Measurements from ENCODE around the gene SMURF2. TPM values are rescaled to one million over a fixed set of nuclear protein-coding genes. Genes with fewer than 3 reads are reported as not detected.
A peak's percentile ranks its signal among the peaks of the same experiment; 100 is the strongest.

The SMURF2 gene
- total and polyA plus RNA-seq, 10 of the 15 experiments (the other 5 are each of a cell fraction or from before 2014, with no cell fraction given): 2.8 to 13.4 (median 7.5) TPM

DNA sequence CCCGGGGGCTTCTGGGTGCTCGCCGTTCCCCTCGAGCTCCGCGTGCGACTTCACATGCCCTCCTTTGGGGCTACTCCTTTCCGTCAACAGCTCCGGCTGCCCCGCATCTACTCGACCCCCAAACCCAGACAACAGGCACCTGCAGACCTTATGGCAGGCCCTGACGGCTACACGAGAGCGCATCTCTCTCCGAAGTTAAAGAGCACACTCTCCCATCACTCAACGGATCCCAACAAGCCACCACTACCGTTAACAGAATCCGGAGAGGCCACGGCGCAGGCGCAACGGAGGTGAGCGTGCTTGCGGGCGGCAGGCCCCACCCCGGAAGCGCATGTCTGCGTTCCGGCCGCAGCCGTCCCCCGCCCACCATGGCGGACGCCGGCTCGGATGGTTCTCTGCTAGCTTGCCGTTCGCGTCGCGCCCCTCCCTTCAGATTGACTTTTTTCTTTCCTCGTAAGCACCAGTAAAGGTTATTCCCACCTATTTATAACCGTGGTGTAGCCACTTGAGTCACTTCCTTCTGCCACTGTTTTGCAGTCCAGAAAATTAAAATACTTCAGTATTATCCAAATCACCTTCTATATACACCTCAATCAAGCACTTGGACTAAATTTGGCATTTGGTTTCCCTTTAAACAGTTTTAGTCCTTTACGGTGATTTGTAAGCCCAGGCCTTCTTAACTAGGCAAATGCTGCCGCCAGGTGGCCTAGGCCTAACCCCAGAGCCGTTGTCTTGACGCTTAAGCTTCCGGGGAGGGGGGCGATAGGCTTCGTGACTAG, 165.1 kb downstream of the SMURF2 start, which contains the start of gene POLG2:
Gene POLG2 (minus strand): TSS at position 269 of the 779 bp plus-strand sequence. CDS start 86 bp downstream, at position 183.
- DNase-seq (ENCODE audit: low read depth, low spot score): peak; percentile 75
- in situ Hi-C loops (cut with MboI): no loop called here
- under 1% methylated on average over 50 of the region's 50 CpGs for whole genome bisulfite sequencing (ENCODE audit: insufficient coverage, insufficient replicate concordance, low lambda C conversion rate, missing lambda C conversion rate)
- TF ChIP-seq CUX1 (IDR thresholded peaks at IDR 0.05; ENCODE audit: insufficient replicate concordance, low read depth, low read length): no peak
- 0 out of 4 replicates have a peak, but pooled peaks of 1 of the 2 experiments have one; percentile 6 for TF ChIP-seq IKZF2 (IDR thresholded peaks at IDR 0.05)
- TF ChIP-seq E2F4 (IDR thresholded peaks at IDR 0.05; ENCODE audit: low read depth, low read length): no peak
- no peak for TF ChIP-seq TARDBP (IDR thresholded peaks at IDR 0.05; ENCODE audit: borderline replicate concordance)
- peak; percentile 94 for TF ChIP-seq BACH1 (IDR thresholded peaks at IDR 0.05; ENCODE audit: borderline replicate concordance)
- TF ChIP-seq RELB (IDR thresholded peaks at IDR 0.05; ENCODE audit: low read depth): peak; percentile 61; the same call in 1 of the 2 replicates
- TF ChIP-seq JUND (IDR thresholded peaks at IDR 0.05; ENCODE audit: low read depth, low read length): no peak
- no peak for TF ChIP-seq ZNF274 (IDR thresholded peaks at IDR 0.05; ENCODE audit: insufficient read depth, insufficient read length)
- TF ChIP-seq WRNIP1 (IDR thresholded peaks at IDR 0.05; ENCODE audit: borderline replicate concordance, low read depth, low read length): no peak
- TF ChIP-seq YBX1 (IDR thresholded peaks at IDR 0.05): no peak
- TF ChIP-seq CREB1 (IDR thresholded peaks at IDR 0.05; ENCODE audit: low read depth): peak; percentile 61
- peak; percentile 76 for TF ChIP-seq FOXM1 (IDR thresholded peaks at IDR 0.05; ENCODE audit: low read depth, low read length)
- no peak for TF ChIP-seq SRF (IDR thresholded peaks at IDR 0.05; ENCODE audit: low read depth in 2 of 2, low read length in 2 of 2)
- no peak for TF ChIP-seq NFYB (IDR thresholded peaks at IDR 0.05; ENCODE audit: insufficient read depth, low read depth, low read length)
- peak; percentile 36; the same call in 1 of the 2 replicates for TF ChIP-seq RAD21 (IDR thresholded peaks at IDR 0.05; ENCODE audit: insufficient read depth, low read depth, low read length)

More for the DNA sequence above, 165.1 kb downstream of the SMURF2 start, which contains the start of gene POLG2:
- Histone ChIP-seq H3K9ac (ENCODE audit: control insufficient read depth, insufficient read depth, low read length) (peak within 1 kb of the TSS; percentile 67), H3K4me1 (ENCODE audit: control insufficient read depth, insufficient read depth, low read length) (peaks cover 11% of the 10 kb centered on the region; the same call in 1 of the 2 replicates), H3K36me3 (ENCODE audit: control insufficient read depth in 2 of 2, insufficient read depth in 2 of 2, low read length in 1 of 2) (peaks cover 13 to 28% of the 10 kb centered on the region in 2 experiments), H2AFZ (ENCODE audit: control insufficient read depth, low read depth, low read length) (peak within 1 kb of the TSS; percentile 67), H3K4me3 (peak within 1 kb of the TSS; percentile 88), H3K27me3 (replicated peaks in 1 of 2; ENCODE audit: control insufficient read depth in 2 of 2, insufficient read depth in 2 of 2, low read length in 1 of 2) (no peaks in the 10 kb centered on the region), H3K9me3 (replicated peaks; ENCODE audit: control insufficient read depth, insufficient read depth, low read length) (no peaks in the 10 kb centered on the region), H3K4me2 (ENCODE audit: control insufficient read depth, insufficient read depth) (peak within 1 kb of the TSS; percentile 94), H3K27ac (ENCODE audit: control insufficient read depth, insufficient read depth) (peak within 1 kb of the TSS; percentile 85), H4K20me1 (ENCODE audit: control insufficient read depth, insufficient read depth) (peaks cover 4% of the 10 kb centered on the region; the same call in 1 of the 2 replicates), H3K79me2 (ENCODE audit: control insufficient read depth, insufficient read depth, low read length) (peaks cover 49% of the 10 kb centered on the region)
- ChIA-PET RAD21 (ENCODE audit: unreplicated experiment) (interaction anchor here (0.7 to 9.9 kb wide), 7 partner anchors 8 to 153 kb away, joined by 3 to 174 read pairs (median 8); partner anchors contain the start of genes CEP95 and DDX5), POLR2A (interaction anchor here (0.5 to 2.4 kb wide), 8 partner anchors 9 to 574 kb away, joined by 3 to 64 read pairs (median 6); partner anchors contain the start of genes CEP95 and DDX5), SMC1A (ENCODE audit: uncharacterized antibody, unreplicated experiment) (interaction anchor here (0.8 to 6.6 kb wide), 13 partner anchors 9 to 471 kb away, joined by 3 to 70 read pairs (median 4); partner anchors contain the start of genes CEP95 and DDX5), CTCF (interaction anchor here (0.9 to 17.7 kb wide), 7 partner anchors 8 to 152 kb away, joined by 3 to 350 read pairs (median 5); partner anchors contain the start of genes CEP95 and DDX5)
- TSS peak; percentile 98 for BruUV-seq (replicated peaks)
- FAIRE-seq: peak; percentile 85
- ATAC-seq: peak; percentile 88
- intact Hi-C loops (cut with micrococcal nuclease; ENCODE audit: unreplicated experiment): loop anchor here (1.0 kb wide), 1 partner anchor 8 kb away; no protein-coding TSS in a partner anchor
